ENCODE data around the gene KRT85. TPM values are rescaled to one million over a fixed set of nuclear protein-coding genes. Genes with fewer than 3 reads are reported as not detected.

KRT85 gene
- total RNA-seq, 1 donor from 2014 or later: not detected

GRCh38 chr12:52322069-52322468 is 45.2 kb downstream of the KRT85 start:
- ChIA-PET CTCF (no interaction called here), POLR2A (no interaction called here)
- H3K36me3 Mint-ChIP-seq (ENCODE audit: low read depth): no peaks in the 10 kb centered on the region
- peaks cover 27% of the 10 kb centered on the region for H3K27me3 Mint-ChIP-seq
- H3K27ac Mint-ChIP-seq: no peak overlapping the region
- DNase-seq (no peak), ATAC-seq (ENCODE audit: low read depth) (no peak)
- TF ChIP-seq CTCF (IDR thresholded peaks at IDR 0.05): no peak
- H3K4me1 Mint-ChIP-seq: no peaks in the 10 kb centered on the region
- intact Hi-C loops (cut with micrococcal nuclease): no loop called here
- no peak overlapping the region for H3K4me3 Mint-ChIP-seq
- no peaks in the 10 kb centered on the region for H3K9me3 Mint-ChIP-seq

GRCh38 chr12:52321418-52321817 is 45.9 kb downstream of the KRT85 start:
- Mint-ChIP-seq H3K9me3 (no peaks in the 10 kb centered on the region), H3K4me1 (no peaks in the 10 kb centered on the region), H3K4me3 (no peak overlapping the region), H3K36me3 (ENCODE audit: low read depth) (no peaks in the 10 kb centered on the region), H3K27ac (no peak overlapping the region), H3K27me3 (peaks cover 27% of the 10 kb centered on the region)
- no peak for TF ChIP-seq CTCF (IDR thresholded peaks at IDR 0.05)
- ATAC-seq (ENCODE audit: low read depth): no peak
- DNase-seq: no peak
- CTCF ChIA-PET: no interaction called here
- intact Hi-C loops (cut with micrococcal nuclease): no loop called here
- POLR2A ChIA-PET: no interaction called here

- no peak for TF ChIP-seq CTCF (IDR thresholded peaks at IDR 0.05)
- DNase-seq (no peak), ATAC-seq (ENCODE audit: low read depth) (no peak)
- CTCF ChIA-PET: no interaction called here
- POLR2A ChIA-PET: no interaction called here
- H3K4me3 Mint-ChIP-seq: no peak within 1 kb of the TSS
- H3K9me3 Mint-ChIP-seq: no peaks in the 10 kb centered on the region
- H3K4me1 Mint-ChIP-seq: no peaks in the 10 kb centered on the region
- intact Hi-C loops (cut with micrococcal nuclease): no loop called here
- no peak within 1 kb of the TSS for H3K27ac Mint-ChIP-seq
- peaks cover 25% of the 10 kb centered on the region for H3K27me3 Mint-ChIP-seq
- no peaks in the 10 kb centered on the region for H3K36me3 Mint-ChIP-seq (ENCODE audit: low read depth)
These were observed 46.4 kb downstream of the KRT85 start, which contains the start of gene KRT83 for GRCh38 chr12:52320784-52321400. TSS of gene KRT83 (minus strand) at chr12:52321398. CDS start at chr12:52321335, 63 bp downstream.

GRCh38 chr12:52319097-52319496 is 48.2 kb downstream of the KRT85 start:
- H3K27me3 Mint-ChIP-seq: peaks cover 26% of the 10 kb centered on the region
- intact Hi-C loops (cut with micrococcal nuclease): no loop called here
- ChIA-PET POLR2A (no interaction called here), CTCF (interaction anchor here (1.1 kb wide), 1 partner anchor 40 kb away, joined by 3 read pairs; no protein-coding TSS in a partner anchor)
- no peak for ATAC-seq (ENCODE audit: low read depth)
- H3K27ac Mint-ChIP-seq: no peak overlapping the region
- no peaks in the 10 kb centered on the region for H3K36me3 Mint-ChIP-seq (ENCODE audit: low read depth)
- TF ChIP-seq CTCF (IDR thresholded peaks at IDR 0.05): no peak
- DNase-seq: no peak
- no peak overlapping the region for H3K4me3 Mint-ChIP-seq
- H3K9me3 Mint-ChIP-seq: no peaks in the 10 kb centered on the region
- H3K4me1 Mint-ChIP-seq: no peaks in the 10 kb centered on the region

- TF ChIP-seq CTCF (IDR thresholded peaks at IDR 0.05): no peak
- POLR2A ChIA-PET: no interaction called here
- no peak overlapping the region for H3K4me3 Mint-ChIP-seq
- ATAC-seq (ENCODE audit: low read depth) (no peak), DNase-seq (no peak)
- intact Hi-C loops (cut with micrococcal nuclease): no loop called here
- no peaks in the 10 kb centered on the region for H3K4me1 Mint-ChIP-seq
- CTCF ChIA-PET: no interaction called here
- no peaks in the 10 kb centered on the region for H3K9me3 Mint-ChIP-seq
- no peaks in the 10 kb centered on the region for H3K36me3 Mint-ChIP-seq (ENCODE audit: low read depth)
- H3K27ac Mint-ChIP-seq: no peak overlapping the region
- peaks cover 27% of the 10 kb centered on the region for H3K27me3 Mint-ChIP-seq
These were observed 48.9 kb downstream of the KRT85 start for GRCh38 chr12:52318241-52318990.

Data from activated B cell treated with CpG ODN at 0.5 μM for 24 hours (primary cell).